Activated B cell treated with CpG ODN at 0.5 μM for 24 hours (primary cell): Measurements from ENCODE around the gene DUSP5. TPM values are rescaled to one million over a fixed set of nuclear protein-coding genes. Genes with fewer than 3 reads are reported as not detected.
"Not testable (repeated sequence)": the region's sequence is repeated elsewhere in the genome, so short reads cannot be mapped to it uniquely, and the experiment has no call there.

Source experiments
- ATAC-seq: fragments of 200-7000 bp; cut with Tn5 transposase; one replicate; pipeline ENCODE4 v1.10.0; 2021; ENCODE audit warnings: low read depth, mild to moderate bottlenecking, moderate library complexity
- CTCF ChIA-PET: fragments of 350-600 bp; sonication (Branson Sonifier 250); formaldehyde crosslinking; loops from one replicate; lab custom pipeline; 2021; ENCODE audit warnings: antibody characterized with exemption; lab: Charles Lee
- POLR2A ChIA-PET: fragments of 350-600 bp; sonication (Branson Sonifier 250); formaldehyde crosslinking; loops from one replicate; lab custom pipeline; 2021; ENCODE audit warnings: antibody characterized with exemption; lab: Charles Lee
- DNase-seq: peaks from one replicate; pipeline ENCODE4 v3.0.0; 2022
- H3K27ac Mint-ChIP-seq: one replicate; pipeline ENCODE4 v1.8.0; 2020; ENCODE audit warnings: mixed read lengths
- H3K27me3 Mint-ChIP-seq: one replicate; pipeline ENCODE4 v1.8.0; 2021; ENCODE audit warnings: mixed read lengths
- H3K36me3 Mint-ChIP-seq: one replicate; pipeline ENCODE4 v1.8.0; 2021; ENCODE audit warnings: low read depth, mixed read lengths
- H3K4me1 Mint-ChIP-seq: one replicate; pipeline ENCODE4 v1.8.0; 2021; ENCODE audit warnings: mixed read lengths
- H3K4me3 Mint-ChIP-seq: one replicate; pipeline ENCODE4 v1.8.0; 2020; ENCODE audit warnings: mild to moderate bottlenecking, mixed read lengths
- H3K9me3 Mint-ChIP-seq: one replicate; pipeline ENCODE4 v1.8.0; 2020; ENCODE audit warnings: mixed read lengths
- CTCF ChIP-seq: fragments of 200-600 bp; IDR thresholded peaks from one replicate; pipeline ENCODE4 v1.8.0; 2022; ENCODE audit warnings: antibody characterized with exemption, mild to moderate bottlenecking
- intact Hi-C: fragments of 100-400 bp; cut with micrococcal nuclease; formaldehyde crosslinking; loops from one replicate; pipeline ENCODE4 v1.15.1; 2024
- total RNA-seq: library from RNA; stranded (reverse); gene quantifications from 2 replicates; pipeline ENCODE4 v1.2.3, GENCODE V29; 2022

DUSP5 gene
- total RNA-seq, 1 donor from 2014 or later = 26.1 TPM

DNA sequence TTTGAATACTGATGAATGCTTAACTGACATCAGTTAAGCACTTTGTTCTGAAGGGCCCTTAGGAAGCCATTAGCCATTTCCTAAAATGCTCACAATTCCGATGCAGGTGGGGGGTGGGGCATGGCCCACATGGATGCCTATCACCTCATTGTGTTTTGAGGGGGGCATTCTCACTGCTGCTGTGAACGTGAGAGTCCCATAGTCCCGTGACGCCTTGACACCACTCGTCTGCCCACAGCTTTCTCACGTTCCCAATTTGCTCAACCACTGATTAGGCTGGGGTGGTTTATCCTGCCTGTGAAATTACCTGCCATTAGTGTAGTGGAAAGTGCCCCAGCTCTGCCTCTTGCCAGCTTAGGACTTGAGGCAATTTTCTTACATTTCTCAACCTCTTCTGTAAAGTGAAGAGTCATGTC, 31.9 kb downstream of the DUSP5 start:
- H3K9me3 Mint-ChIP-seq = no peaks in the 10 kb centered on the region
- DNase-seq = no peak
- H3K36me3 Mint-ChIP-seq = no peaks in the 10 kb centered on the region
- peaks cover 10% of the 10 kb centered on the region for H3K27me3 Mint-ChIP-seq
- POLR2A ChIA-PET = interaction anchor here (1.0 to 1.3 kb wide), 2 partner anchors 27 to 174 kb away, joined by 3 read pairs; no protein-coding TSS in a partner anchor
- CTCF ChIA-PET = no interaction called here
- no peak for ATAC-seq
- H3K4me3 Mint-ChIP-seq = peak overlapping the region; percentile 24
- intact Hi-C loops = no loop called here
- H3K4me1 Mint-ChIP-seq = peaks cover 27% of the 10 kb centered on the region
- H3K27ac Mint-ChIP-seq = no peak overlapping the region
- TF ChIP-seq CTCF = no peak

DNA sequence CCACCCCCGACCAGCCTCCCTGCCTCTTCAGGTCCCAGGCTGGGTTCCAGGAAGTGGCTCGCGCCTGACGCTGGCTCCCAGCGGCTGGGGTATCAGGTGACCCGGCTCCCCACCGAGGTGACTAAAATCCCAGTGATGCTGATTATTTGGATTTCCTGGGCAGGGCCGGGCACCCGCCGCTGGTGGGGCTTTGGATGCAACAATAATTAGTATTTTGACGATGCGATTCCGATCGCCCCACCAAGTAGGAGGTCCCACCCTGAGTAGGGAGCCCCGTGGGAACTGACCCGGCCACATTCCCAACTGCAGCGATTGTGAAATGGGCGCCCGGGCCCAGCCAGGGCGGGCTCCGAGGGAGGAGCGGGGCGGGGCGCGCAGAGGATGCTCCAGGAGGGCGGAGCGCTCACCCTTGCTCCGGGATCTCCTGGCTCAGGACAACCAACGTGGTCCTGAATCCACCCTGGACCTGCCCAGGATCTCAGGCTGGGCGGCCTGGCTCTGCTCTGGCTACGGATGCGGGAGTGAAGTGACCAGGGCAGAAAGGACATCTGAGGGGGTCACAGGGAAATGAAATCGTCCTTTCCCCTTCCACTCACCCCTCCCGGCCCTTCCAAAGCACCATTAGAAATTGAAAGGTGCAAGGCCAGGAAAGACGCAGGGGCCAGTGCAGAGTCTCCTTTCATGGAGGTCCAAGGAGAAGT, 32.6 kb downstream of the DUSP5 start:
- no peak for ATAC-seq
- CTCF ChIA-PET = no interaction called here
- H3K4me1 Mint-ChIP-seq = peaks cover 34% of the 10 kb centered on the region
- no peaks in the 10 kb centered on the region for H3K36me3 Mint-ChIP-seq
- H3K9me3 Mint-ChIP-seq = no peaks in the 10 kb centered on the region
- TF ChIP-seq CTCF = no peak
- intact Hi-C loops = no loop called here
- POLR2A ChIA-PET = interaction anchor here (1.0 to 1.3 kb wide), 2 partner anchors 27 to 175 kb away, joined by 3 read pairs; no protein-coding TSS in a partner anchor
- no peak overlapping the region for H3K27ac Mint-ChIP-seq
- DNase-seq = no peak
- H3K4me3 Mint-ChIP-seq = peak overlapping the region; percentile 15
- peaks cover 10% of the 10 kb centered on the region for H3K27me3 Mint-ChIP-seq

GRCh38 chr10:110531687-110532086, 34.0 kb downstream of the DUSP5 start:
- TF ChIP-seq CTCF = no peak
- Mint-ChIP-seq H3K27ac (no peak overlapping the region), H3K36me3 (no peaks in the 10 kb centered on the region), H3K4me3 (no peak overlapping the region), H3K4me1 (peaks cover 44% of the 10 kb centered on the region), H3K9me3 (no peaks in the 10 kb centered on the region), H3K27me3 (peaks cover 10% of the 10 kb centered on the region)
- CTCF ChIA-PET = interaction anchor here (1.4 kb wide), 1 partner anchor 15 kb away, joined by 3 read pairs; no protein-coding TSS in a partner anchor
- DNase-seq (no peak), ATAC-seq (no peak)
- POLR2A ChIA-PET = no interaction called here
- intact Hi-C loops = no loop called here

- Mint-ChIP-seq H3K4me1 (peaks cover 52% of the 10 kb centered on the region), H3K27me3 (peaks cover 10% of the 10 kb centered on the region)
- POLR2A ChIA-PET = interaction anchor here (0.6 to 0.9 kb wide), 2 partner anchors 20 to 114 kb away, joined by 3 read pairs; no protein-coding TSS in a partner anchor
- CTCF ChIA-PET = interaction anchor here (1.4 kb wide), 1 partner anchor 14 kb away, joined by 3 read pairs; no protein-coding TSS in a partner anchor
- H3K36me3 Mint-ChIP-seq, H3K27ac Mint-ChIP-seq, DNase-seq, ATAC-seq, H3K4me3 Mint-ChIP-seq, intact Hi-C loops, H3K9me3 Mint-ChIP-seq: not testable (repeated sequence)
These were observed 34.9 kb downstream of the DUSP5 start for GRCh38 chr10:110532628-110533027.

DNA sequence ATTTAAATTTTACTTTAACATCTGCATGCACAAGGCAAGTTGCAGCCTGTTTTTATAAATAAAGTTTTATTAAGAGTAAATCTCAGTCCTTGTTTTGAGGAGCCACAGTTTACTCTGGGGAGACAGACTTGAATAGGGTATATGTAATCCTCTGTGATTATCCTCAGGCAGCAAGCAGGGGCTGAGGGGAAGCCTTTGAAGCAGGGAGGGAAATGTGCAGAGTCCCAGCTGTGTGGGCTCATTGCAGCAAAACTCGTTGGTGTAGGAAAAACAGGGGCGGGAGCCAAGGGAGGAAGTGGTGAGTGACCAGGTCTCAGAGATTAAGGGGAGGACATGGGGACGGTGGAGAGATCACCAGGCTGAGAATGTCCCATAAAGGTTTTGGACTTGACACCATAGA, 35.4 kb downstream of the DUSP5 start:
- ATAC-seq = no peak
- Mint-ChIP-seq H3K27ac (no peak overlapping the region), H3K4me3 (no peak overlapping the region), H3K9me3 (no peaks in the 10 kb centered on the region), H3K36me3 (no peaks in the 10 kb centered on the region), H3K27me3 (peaks cover 10% of the 10 kb centered on the region), H3K4me1 (peaks cover 48% of the 10 kb centered on the region)
- CTCF ChIA-PET = no interaction called here
- no peak for DNase-seq
- POLR2A ChIA-PET = interaction anchor here (0.6 to 0.9 kb wide), 2 partner anchors 20 to 115 kb away, joined by 3 read pairs; no protein-coding TSS in a partner anchor
- intact Hi-C loops = no loop called here
- TF ChIP-seq CTCF = no peak
